Glomerular visceral epithelial cell (primary cell): Measurements from ENCODE around the gene HEPH.
"Not testable (repeated sequence)": the region's sequence is repeated elsewhere in the genome, so short reads cannot be mapped to it uniquely, and the experiment has no call there.

ENCODE experiments used
- DNase-seq: peaks from one replicate; pipeline ENCODE4 v3.0.0-alpha.2; 2016; ENCODE audit errors: extremely low spot score

The HEPH gene

DNA sequence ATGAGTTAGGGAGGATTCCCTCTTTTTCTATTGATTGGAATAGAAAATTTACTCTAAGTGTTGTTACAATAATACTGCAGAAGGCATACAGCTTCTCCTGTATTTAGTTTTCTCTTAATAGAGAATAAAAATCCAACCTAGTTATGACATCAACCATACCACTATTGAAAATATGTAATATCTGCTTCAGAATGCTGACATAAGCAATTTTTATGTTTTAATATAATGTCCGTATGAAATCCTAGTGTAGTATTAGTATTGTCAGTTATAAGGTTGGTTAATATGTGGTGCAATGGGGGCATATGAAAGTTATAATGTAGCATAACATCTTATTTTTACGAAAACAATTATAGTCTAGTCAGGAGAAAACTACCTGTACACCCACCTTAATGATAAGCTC, 68.2 kb downstream of the HEPH start:
- DNase-seq = no peak

DNA sequence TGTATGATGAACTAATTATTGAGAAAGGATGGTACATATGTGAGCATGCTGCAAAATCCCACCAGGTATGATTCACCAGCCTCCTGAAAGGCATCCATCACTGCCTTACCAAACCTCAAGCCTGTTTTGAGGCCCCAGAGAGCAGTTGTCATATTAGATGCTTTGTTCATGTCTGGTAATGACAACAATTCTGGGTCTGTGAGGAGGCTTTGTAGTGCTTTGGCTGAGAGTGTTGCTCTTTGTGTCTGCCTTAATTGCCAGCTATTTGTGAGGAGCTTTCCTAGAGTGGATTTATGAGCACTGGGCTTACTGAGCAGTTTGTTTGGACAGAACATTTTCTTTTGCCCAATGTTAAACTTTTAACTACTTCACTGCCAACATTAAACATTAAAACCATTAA, 69.2 kb downstream of the HEPH start:
- DNase-seq = no peak

DNA sequence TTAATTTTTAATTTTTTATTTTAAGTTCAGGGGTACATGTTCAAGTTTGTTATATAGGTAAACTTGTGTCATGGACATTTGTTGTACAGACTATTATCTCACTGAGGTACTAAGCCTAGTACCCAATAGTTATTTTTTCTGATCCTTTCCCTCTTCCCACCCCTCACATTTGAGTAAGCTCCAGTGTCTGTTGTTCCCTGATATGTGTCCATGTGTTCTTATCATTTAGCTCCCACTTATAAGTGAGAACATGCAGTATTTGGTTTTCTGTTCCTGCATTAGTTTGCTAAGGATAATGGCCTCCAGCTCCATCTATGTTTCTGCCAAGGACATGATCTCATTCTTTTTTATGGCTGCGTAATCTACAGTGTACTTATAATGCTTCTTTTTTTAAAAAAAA, 69.9 kb downstream of the HEPH start:
- DNase-seq = not testable (repeated sequence)

DNA sequence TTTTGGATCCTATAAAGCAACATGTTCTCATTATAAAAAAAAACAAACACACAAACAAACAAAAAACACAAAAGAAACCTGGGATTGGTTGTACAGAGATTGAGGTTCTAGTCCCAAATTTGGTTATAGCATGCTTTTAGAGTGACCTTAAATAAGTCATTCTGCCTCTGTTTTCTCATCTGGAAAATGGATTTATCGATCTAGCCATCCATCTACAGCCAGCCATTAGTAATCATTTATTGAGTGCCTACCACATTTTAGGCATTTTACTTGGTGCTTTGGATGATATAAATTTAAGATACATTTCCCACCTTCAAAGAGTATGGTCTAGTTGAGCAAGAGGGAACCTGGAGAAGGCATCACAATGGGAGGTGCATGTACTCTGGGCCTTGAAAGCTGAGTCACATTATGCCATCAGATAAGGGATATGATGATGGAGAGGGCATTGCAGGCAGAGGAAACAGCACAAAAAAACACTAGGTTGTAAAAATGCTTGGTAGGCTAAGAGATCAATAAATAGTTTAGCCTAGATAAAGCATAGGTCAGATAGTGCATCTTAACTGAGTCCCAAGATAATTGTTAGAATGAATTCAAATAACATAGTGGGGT, 91.4 kb downstream of the HEPH start:
- no peak for DNase-seq

DNA sequence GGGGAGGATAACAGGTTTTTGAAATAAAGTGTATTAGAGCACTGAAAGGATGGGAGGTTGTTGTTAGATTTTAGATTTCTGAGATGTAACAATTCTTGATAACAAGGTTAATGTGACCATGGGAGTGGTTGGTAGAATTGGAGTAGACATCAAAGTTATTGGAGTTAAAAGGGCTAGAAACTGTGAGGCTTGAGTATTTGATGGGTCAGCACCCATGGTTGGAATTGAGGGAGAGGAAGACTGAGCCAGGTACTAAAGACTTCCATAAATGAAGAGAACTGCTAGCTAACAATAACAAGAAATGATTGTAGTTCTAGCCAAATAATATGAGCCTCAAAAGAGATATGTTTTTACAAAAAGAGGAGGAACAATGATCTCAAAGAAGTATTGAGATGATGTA, 98.8 kb downstream of the HEPH start:
- DNase-seq = no peak
